MM.1S (cell line): ENCODE data around the gene SYNGR2.

Source experiments
- DNase-seq: peaks from one replicate; pipeline ENCODE4 v3.0.0-alpha.2; 2015
- H2AFZ ChIP-seq: fragments of 300-600 bp; sonication (generic); 2 replicates; pipeline ENCODE4 v1.6.0; 2016; ENCODE audit warnings: antibody characterized with exemption, low read length
- H3F3A ChIP-seq: fragments of 300-600 bp; sonication (generic); 2 replicates; pipeline ENCODE4 v1.6.1; 2016; ENCODE audit warnings: mild to moderate bottlenecking, antibody characterized with exemption, low read length, moderate library complexity, mixed read lengths; ENCODE audit not compliant: insufficient read depth
- H3K27ac ChIP-seq: fragments of 300-600 bp; sonication (generic); 2 replicates; pipeline ENCODE4 v1.5.1; 2016; ENCODE audit warnings: mild to moderate bottlenecking, low read length
- H3K27me3 ChIP-seq: fragments of 300-600 bp; sonication (generic); replicated peaks from 2 replicates; pipeline ENCODE4 v1.6.0; 2016; ENCODE audit warnings: low read length; ENCODE audit not compliant: insufficient read depth
- H3K36me3 ChIP-seq: fragments of 300-600 bp; sonication (generic); replicated peaks from 2 replicates; pipeline ENCODE4 v1.6.1; 2016; ENCODE audit warnings: mild to moderate bottlenecking, low read length, mixed read lengths; ENCODE audit not compliant: insufficient read depth
- H3K4me1 ChIP-seq: fragments of 300-600 bp; sonication (generic); 2 replicates; pipeline ENCODE4 v1.6.1; 2016; ENCODE audit warnings: low read length, mixed read lengths
- H3K4me2 ChIP-seq: fragments of 300-600 bp; sonication (generic); 2 replicates; pipeline ENCODE4 v1.6.0; 2016; ENCODE audit warnings: low read depth, low read length
- H3K4me3 ChIP-seq: fragments of 300-600 bp; sonication (generic); 2 replicates; pipeline ENCODE4 v1.5.1; 2016; ENCODE audit warnings: low read length, mixed read lengths
- H3K79me2 ChIP-seq: fragments of 300-600 bp; sonication (generic); 2 replicates; pipeline ENCODE4 v1.6.1; 2016; ENCODE audit warnings: mixed run types, low read length, mixed read lengths
- H3K9ac ChIP-seq: fragments of 300-600 bp; sonication (generic); 2 replicates; pipeline ENCODE4 v1.6.1; 2016; ENCODE audit warnings: low read length, mixed read lengths
- H3K9me2 ChIP-seq: fragments of 300-600 bp; sonication (generic); replicated peaks from 2 replicates; pipeline ENCODE4 v1.6.1; 2016; ENCODE audit warnings: mild to moderate bottlenecking, low read length, mixed read lengths; ENCODE audit not compliant: insufficient read depth
- H3K9me3 ChIP-seq: fragments of 300-600 bp; sonication (generic); replicated peaks from 2 replicates; pipeline ENCODE4 v1.6.1; 2016; ENCODE audit warnings: mild to moderate bottlenecking, low read length, mixed read lengths; ENCODE audit not compliant: insufficient read depth
- H4K20me1 ChIP-seq: fragments of 300-600 bp; sonication (generic); 2 replicates; pipeline ENCODE4 v1.6.1; 2016; ENCODE audit warnings: mild to moderate bottlenecking, low read length, moderate library complexity, mixed read lengths; ENCODE audit not compliant: insufficient read depth
- EZH2 ChIP-seq: fragments of 300-600 bp; sonication (generic); optimal IDR thresholded peaks from 2 replicates; pipeline ENCODE3; 2017; ENCODE audit warnings: low read depth, mild to moderate bottlenecking, antibody characterized with exemption, low read length, mixed read lengths
- EZH2phosphoT487 ChIP-seq: fragments of 300-600 bp; sonication (generic); IDR thresholded peaks from 2 replicates; pipeline ENCODE4 v1.6.1; 2018; ENCODE audit warnings: antibody characterized with exemption, low read length
- TF ChIP-seq, protein P1 (sequence below): fragments of 300-600 bp; sonication (generic); IDR thresholded peaks from 2 replicates; pipeline ENCODE4 v1.5.1; 2016; ENCODE audit warnings: antibody characterized with exemption, low read length, mixed read lengths

The SYNGR2 gene

DNA sequence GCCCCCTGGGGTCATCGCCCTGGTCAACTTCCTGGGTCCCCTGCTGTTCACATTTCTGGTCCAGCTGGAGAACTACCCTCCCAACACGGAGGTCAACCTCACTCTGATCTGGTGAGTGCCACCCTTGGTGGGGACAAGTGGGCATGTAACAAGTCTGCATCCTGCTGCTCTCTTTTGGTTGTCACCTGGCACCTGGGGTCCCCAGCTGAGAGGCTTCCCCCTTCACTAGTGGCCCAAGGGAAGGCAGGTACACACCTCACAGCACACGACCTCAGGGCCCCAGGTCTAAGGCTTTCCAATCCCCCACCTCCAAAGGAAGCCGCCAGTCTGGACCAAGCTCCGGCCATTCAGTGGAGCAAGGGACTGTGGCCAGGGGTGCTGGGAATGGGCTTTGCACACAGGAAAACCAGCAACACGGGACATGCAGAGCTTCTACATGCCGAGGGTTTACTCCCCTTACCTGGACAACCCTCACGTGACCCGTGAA, 33.4 kb upstream of the SYNGR2 start:
- Histone ChIP-seq H3K9me3 (no peaks in the 10 kb centered on the region), H3K4me1 (peaks cover 24% of the 10 kb centered on the region), H3K27ac (no peak overlapping the region), H3K4me2 (no peak overlapping the region), H3K9ac (no peak overlapping the region), H3K79me2 (peaks cover 62% of the 10 kb centered on the region), H3K27me3 (no peaks in the 10 kb centered on the region), H3K36me3 (peaks cover 4% of the 10 kb centered on the region), H3F3A (peaks cover 54% of the 10 kb centered on the region), H2AFZ (no peak overlapping the region), H3K4me3 (no peak overlapping the region), H4K20me1 (0 out of 2 replicates have a peak, but pooled peaks cover 2% of the 10 kb centered on the region), H3K9me2 (no peaks in the 10 kb centered on the region)
- TF ChIP-seq, protein P1, sequence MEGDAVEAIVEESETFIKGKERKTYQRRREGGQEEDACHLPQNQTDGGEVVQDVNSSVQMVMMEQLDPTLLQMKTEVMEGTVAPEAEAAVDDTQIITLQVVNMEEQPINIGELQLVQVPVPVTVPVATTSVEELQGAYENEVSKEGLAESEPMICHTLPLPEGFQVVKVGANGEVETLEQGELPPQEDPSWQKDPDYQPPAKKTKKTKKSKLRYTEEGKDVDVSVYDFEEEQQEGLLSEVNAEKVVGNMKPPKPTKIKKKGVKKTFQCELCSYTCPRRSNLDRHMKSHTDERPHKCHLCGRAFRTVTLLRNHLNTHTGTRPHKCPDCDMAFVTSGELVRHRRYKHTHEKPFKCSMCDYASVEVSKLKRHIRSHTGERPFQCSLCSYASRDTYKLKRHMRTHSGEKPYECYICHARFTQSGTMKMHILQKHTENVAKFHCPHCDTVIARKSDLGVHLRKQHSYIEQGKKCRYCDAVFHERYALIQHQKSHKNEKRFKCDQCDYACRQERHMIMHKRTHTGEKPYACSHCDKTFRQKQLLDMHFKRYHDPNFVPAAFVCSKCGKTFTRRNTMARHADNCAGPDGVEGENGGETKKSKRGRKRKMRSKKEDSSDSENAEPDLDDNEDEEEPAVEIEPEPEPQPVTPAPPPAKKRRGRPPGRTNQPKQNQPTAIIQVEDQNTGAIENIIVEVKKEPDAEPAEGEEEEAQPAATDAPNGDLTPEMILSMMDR: no peak
- TF ChIP-seq EZH2phosphoT487: no peak
- no peak for TF ChIP-seq EZH2
- DNase-seq: no peak

- Histone ChIP-seq H3K79me2 (peaks cover 59% of the 10 kb centered on the region), H4K20me1 (0 out of 2 replicates have a peak, but pooled peaks cover 2% of the 10 kb centered on the region), H3K36me3 (peaks cover 4% of the 10 kb centered on the region), H3K4me3 (no peak overlapping the region), H3K4me1 (peaks cover 22% of the 10 kb centered on the region), H3K4me2 (no peak overlapping the region), H3K9me3 (no peaks in the 10 kb centered on the region), H2AFZ (no peak overlapping the region), H3K9me2 (no peaks in the 10 kb centered on the region), H3F3A (peaks cover 48% of the 10 kb centered on the region), H3K27me3 (no peaks in the 10 kb centered on the region), H3K9ac (no peak overlapping the region), H3K27ac (no peak overlapping the region)
- DNase-seq: no peak
- no peak for TF ChIP-seq EZH2
- TF ChIP-seq EZH2phosphoT487: no peak
- TF ChIP-seq, protein P1: no peak
Measured at GRCh38 chr17:78135858-78136500, 32.4 kb upstream of the SYNGR2 start.

DNA sequence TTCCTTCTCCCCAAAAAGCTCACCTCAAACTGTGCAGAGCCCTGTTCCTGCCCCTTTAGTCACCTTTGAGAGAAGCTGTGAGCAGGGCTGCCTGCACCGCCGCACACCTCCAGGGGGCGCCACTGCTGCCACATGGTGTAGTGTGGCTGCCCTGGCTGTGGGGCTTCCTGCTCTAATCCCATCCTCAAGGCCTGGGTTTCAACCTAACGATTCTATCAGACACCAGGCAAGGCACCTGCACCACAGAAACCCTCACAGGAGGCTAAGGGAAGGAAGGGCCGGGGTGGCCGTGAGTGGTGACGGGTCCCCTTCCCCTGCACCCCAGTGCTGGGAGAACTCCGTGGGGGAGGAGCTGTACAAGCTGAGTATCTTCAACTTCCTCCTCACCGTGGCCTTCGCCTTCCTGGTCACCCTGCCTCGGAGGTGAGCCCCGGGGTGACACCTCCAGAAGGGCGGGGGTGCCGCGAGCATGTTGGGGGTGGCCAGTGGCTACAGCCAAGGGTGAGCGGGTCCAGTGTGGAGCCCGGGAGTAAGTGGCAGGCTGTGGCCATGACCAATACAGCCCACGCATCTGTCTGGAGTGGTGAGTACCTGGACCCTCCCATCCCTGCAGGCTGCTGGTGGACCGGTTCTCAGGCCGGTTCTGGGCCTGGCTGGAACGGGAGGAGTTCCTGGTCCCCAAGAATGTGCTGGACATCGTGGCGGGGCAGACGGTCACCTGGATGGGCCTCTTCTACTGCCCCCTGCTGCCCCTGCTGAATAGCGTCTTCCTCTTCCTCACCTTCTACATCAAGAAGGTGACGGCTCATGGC, 30.8 kb upstream of the SYNGR2 start:
- Histone ChIP-seq H3K27ac (peak overlapping the region; percentile 23; the same call in 1 of the 2 replicates), H3K4me2 (no peak overlapping the region)

More for the DNA sequence above, 30.8 kb upstream of the SYNGR2 start:
- Histone ChIP-seq H3F3A (peaks cover 58% of the 10 kb centered on the region), H3K4me1 (peaks cover 35% of the 10 kb centered on the region), H3K9ac (no peak overlapping the region), H4K20me1 (0 out of 2 replicates have a peak, but pooled peaks cover 2% of the 10 kb centered on the region), H3K27me3 (no peaks in the 10 kb centered on the region), H3K36me3 (peaks cover 4% of the 10 kb centered on the region), H3K9me3 (no peaks in the 10 kb centered on the region), H3K9me2 (no peaks in the 10 kb centered on the region), H2AFZ (no peak overlapping the region), H3K4me3 (no peak overlapping the region), H3K79me2 (peaks cover 42% of the 10 kb centered on the region)
- TF ChIP-seq EZH2: no peak
- TF ChIP-seq, protein P1: peak; percentile 67
- peak; percentile 30 for DNase-seq
